Measurements from ENCODE around the gene CDC73. TPM values are rescaled to one million over a fixed set of nuclear protein-coding genes. Genes with fewer than 3 reads are reported as not detected.

CDC73 gene
- total RNA-seq, 1 experiment from 2014 or later: 63.2 TPM

DNA sequence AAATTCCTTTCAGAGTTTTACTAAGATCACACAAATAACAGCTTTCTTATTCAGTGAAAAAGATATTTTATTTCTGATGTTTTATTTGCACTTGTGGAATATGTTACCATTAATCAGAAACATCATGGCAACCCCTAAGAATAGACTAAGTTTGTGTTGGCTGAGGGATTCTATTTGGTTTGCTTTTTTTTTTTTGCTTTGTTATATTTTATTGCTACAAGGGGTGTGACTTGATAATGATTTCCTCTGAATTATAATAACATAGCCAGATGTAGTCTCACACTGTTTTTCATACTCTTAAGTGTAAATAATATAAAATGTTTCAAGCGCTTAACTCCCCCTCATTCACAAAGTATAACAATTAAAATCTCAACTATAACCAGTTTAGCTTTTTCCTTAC is 36.6 kb upstream of the CDC73 start:
- Histone ChIP-seq H3K9me3 (ENCODE audit: control insufficient read depth in 1 of 2, insufficient read depth in 1 of 2, low read depth in 1 of 2, low read length in 2 of 2) (no peaks in the 10 kb centered on the region), H3K27me3 (ENCODE audit: insufficient read depth, low read length) (no peaks in the 10 kb centered on the region), H3K4me3 (replicated peaks in 1 of 2; ENCODE audit: low read depth in 1 of 2, low read length in 2 of 2) (no peak overlapping the region), H3K9ac (ENCODE audit: low read length) (no peak overlapping the region), H3K27ac (ENCODE audit: low read depth, low read length) (no peak overlapping the region), H3K79me2 (ENCODE audit: insufficient read depth, low read length) (no peaks in the 10 kb centered on the region), H3K9me2 (ENCODE audit: insufficient read depth) (no peaks in the 10 kb centered on the region), H3K4me2 (ENCODE audit: low read length) (no peak overlapping the region), H3K36me3 (ENCODE audit: control insufficient read depth in 1 of 2, insufficient read depth in 2 of 2, low read length in 2 of 2) (peaks cover 32 to 33% of the 10 kb centered on the region in 2 experiments), H2AFZ (ENCODE audit: low read depth, low read length, poor library complexity, severe bottlenecking) (no peak overlapping the region), H4K20me1 (ENCODE audit: insufficient read depth) (no peaks in the 10 kb centered on the region), H3K4me1 (ENCODE audit: control insufficient read depth in 1 of 2, insufficient read depth in 2 of 2, low read length in 2 of 2) (no peaks in the 10 kb centered on the region)
- ChIA-PET CTCF (interaction anchor here (1.4 kb wide), 1 partner anchor 15 kb away, joined by 3 read pairs; no protein-coding TSS in a partner anchor), POLR2A (interaction anchor here (0.6 to 1.3 kb wide), 2 partner anchors 27 to 341 kb away, joined by 3 to 4 read pairs; no protein-coding TSS in a partner anchor), RAD21 (ENCODE audit: low non-redundant PET in 1 of 2, low total read pairs in 2 of 2, uncharacterized antibody in 2 of 2, unreplicated experiment in 2 of 2) (no interaction called here)
- intact Hi-C loops (cut with micrococcal nuclease): no loop called here
- BruUV-seq (replicated peaks): no TSS peak
- no peak for TF ChIP-seq TCF7L2 (IDR thresholded peaks at IDR 0.05; ENCODE audit: borderline replicate concordance, extremely low read depth, insufficient read depth, insufficient read length)
- no peak for TF ChIP-seq EZH2phosphoT487 (IDR thresholded peaks at IDR 0.05; ENCODE audit: borderline replicate concordance)
- no peak for TF ChIP-seq SP1 (IDR thresholded peaks at IDR 0.05; ENCODE audit: low read depth)
- no peak for TF ChIP-seq POLR2AphosphoS5 (IDR thresholded peaks at IDR 0.05; ENCODE audit: low read depth, low read length)
- TF ChIP-seq FOSL1 (IDR thresholded peaks at IDR 0.05; ENCODE audit: low read depth): no peak
- TF ChIP-seq SIN3A (IDR thresholded peaks at IDR 0.05; ENCODE audit: low read depth): no peak
- no peak for TF ChIP-seq JUND (IDR thresholded peaks at IDR 0.05)
- no peak for TF ChIP-seq RAD21 (IDR thresholded peaks at IDR 0.05; ENCODE audit: low read depth)
- TF ChIP-seq, protein P1, sequence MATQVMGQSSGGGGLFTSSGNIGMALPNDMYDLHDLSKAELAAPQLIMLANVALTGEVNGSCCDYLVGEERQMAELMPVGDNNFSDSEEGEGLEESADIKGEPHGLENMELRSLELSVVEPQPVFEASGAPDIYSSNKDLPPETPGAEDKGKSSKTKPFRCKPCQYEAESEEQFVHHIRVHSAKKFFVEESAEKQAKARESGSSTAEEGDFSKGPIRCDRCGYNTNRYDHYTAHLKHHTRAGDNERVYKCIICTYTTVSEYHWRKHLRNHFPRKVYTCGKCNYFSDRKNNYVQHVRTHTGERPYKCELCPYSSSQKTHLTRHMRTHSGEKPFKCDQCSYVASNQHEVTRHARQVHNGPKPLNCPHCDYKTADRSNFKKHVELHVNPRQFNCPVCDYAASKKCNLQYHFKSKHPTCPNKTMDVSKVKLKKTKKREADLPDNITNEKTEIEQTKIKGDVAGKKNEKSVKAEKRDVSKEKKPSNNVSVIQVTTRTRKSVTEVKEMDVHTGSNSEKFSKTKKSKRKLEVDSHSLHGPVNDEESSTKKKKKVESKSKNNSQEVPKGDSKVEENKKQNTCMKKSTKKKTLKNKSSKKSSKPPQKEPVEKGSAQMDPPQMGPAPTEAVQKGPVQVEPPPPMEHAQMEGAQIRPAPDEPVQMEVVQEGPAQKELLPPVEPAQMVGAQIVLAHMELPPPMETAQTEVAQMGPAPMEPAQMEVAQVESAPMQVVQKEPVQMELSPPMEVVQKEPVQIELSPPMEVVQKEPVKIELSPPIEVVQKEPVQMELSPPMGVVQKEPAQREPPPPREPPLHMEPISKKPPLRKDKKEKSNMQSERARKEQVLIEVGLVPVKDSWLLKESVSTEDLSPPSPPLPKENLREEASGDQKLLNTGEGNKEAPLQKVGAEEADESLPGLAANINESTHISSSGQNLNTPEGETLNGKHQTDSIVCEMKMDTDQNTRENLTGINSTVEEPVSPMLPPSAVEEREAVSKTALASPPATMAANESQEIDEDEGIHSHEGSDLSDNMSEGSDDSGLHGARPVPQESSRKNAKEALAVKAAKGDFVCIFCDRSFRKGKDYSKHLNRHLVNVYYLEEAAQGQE (IDR thresholded peaks at IDR 0.05; ENCODE audit: low read depth): no peak
- no peak for TF ChIP-seq ELF1 (IDR thresholded peaks at IDR 0.05; ENCODE audit: borderline replicate concordance, low read depth)
- TF ChIP-seq, protein P2, sequence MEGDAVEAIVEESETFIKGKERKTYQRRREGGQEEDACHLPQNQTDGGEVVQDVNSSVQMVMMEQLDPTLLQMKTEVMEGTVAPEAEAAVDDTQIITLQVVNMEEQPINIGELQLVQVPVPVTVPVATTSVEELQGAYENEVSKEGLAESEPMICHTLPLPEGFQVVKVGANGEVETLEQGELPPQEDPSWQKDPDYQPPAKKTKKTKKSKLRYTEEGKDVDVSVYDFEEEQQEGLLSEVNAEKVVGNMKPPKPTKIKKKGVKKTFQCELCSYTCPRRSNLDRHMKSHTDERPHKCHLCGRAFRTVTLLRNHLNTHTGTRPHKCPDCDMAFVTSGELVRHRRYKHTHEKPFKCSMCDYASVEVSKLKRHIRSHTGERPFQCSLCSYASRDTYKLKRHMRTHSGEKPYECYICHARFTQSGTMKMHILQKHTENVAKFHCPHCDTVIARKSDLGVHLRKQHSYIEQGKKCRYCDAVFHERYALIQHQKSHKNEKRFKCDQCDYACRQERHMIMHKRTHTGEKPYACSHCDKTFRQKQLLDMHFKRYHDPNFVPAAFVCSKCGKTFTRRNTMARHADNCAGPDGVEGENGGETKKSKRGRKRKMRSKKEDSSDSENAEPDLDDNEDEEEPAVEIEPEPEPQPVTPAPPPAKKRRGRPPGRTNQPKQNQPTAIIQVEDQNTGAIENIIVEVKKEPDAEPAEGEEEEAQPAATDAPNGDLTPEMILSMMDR (IDR thresholded peaks at IDR 0.05 in 2 of 3, conservative IDR thresholded peaks at IDR 0.05 in 1 of 3; ENCODE audit: borderline replicate concordance in 1 of 3, insufficient read depth in 1 of 3, low read depth in 2 of 3, low read length in 2 of 3): no peak
- no peak for TF ChIP-seq YY1 (IDR thresholded peaks at IDR 0.05; ENCODE audit: extremely low read depth, insufficient replicate concordance, low read depth, low read length)
- no peak for TF ChIP-seq SRF (IDR thresholded peaks at IDR 0.05; ENCODE audit: low read depth)
- TF ChIP-seq, protein P3, sequence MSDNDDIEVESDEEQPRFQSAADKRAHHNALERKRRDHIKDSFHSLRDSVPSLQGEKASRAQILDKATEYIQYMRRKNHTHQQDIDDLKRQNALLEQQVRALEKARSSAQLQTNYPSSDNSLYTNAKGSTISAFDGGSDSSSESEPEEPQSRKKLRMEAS (IDR thresholded peaks at IDR 0.05): no peak
- TF ChIP-seq EGR1 (IDR thresholded peaks at IDR 0.05; ENCODE audit: low read depth): no peak
- no peak for TF ChIP-seq ZNF274 (IDR thresholded peaks at IDR 0.05; ENCODE audit: low read depth, low read length)
- TF ChIP-seq CEBPB (IDR thresholded peaks at IDR 0.05; ENCODE audit: low read depth): no peak
- ATAC-seq (no peak), DNase-seq (ENCODE audit: low read depth, low spot score) (no peak)

Data from HCT116 (cell line).